GM18517 (cell line): ENCODE measurements around the gene RGS5.

Experiments
- ATAC-seq: cut with Tn5 transposase; IDR thresholded peaks from one replicate; pipeline ENCODE4 v1.9.1; 2021; ENCODE audit warnings: mild to moderate bottlenecking, moderate library complexity; ENCODE audit not compliant: unreplicated experiment

The RGS5 gene

DNA sequence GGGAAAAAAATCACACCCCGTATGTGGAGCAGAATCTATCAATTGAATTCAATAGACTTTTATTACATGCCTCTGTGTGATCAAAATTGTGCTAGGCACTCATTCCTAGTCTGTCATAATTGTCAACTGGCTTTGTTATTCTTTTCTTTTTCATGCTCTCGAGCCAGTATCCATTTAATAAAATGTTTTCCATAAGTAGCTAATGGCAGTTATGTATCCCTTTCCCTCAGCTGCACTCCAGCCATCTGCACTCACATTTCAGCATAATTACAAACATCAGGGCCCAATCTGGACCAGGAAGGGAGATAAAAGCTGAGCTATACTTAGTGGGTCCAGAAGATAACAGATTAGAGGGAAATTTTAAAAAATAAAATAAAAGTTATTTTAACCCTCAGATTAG lies 15.9 kb downstream of the RGS5 start:
- no peak for ATAC-seq

DNA sequence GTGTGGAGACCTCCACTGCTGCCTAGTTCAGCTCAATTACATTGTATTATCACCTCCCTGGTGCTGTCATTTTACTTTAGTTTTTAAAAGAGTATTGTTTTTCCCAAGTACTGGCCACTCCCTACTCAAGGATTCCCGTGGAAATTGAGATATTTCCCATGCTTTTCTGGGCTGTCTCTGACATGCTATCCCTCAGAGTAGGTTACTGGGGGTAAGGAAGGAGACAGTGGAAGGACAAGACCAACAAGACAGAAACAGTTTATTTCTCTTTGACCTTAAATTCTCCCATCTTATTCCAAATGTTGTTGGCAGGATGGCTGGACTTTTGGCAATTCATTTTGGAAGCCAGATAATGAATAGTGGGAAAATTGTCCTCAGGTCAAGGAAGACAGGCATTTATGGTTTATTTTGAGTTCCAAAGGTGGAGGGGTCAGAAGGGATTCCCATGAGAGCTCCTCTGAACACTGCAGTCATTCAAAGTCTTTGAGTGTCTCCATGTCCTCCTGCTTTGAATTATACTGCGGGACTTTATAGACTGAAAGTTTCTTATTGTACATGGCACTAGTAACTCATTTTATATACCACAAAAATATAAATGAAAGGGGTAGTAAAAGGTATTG lies 20.3 kb downstream of the RGS5 start:
- ATAC-seq, result no peak

DNA sequence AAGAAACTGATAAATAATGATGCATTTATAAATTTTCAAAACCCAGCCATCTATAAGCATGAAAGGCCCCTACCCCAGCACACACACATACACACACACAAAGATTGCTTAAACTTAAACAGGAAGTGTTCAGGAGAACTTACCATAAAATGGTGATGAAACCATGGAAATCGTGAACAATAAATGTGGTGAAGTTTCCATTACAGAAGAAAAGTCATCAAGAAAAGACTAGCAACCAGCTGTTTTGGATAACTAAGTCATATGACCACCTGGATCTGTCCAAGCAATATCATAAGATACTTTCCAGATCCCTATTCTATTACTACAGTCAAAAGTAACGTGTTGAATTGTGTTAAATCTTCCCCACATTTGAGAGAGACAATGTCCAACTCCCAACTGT lies 24.1 kb downstream of the RGS5 start:
- no peak for ATAC-seq

DNA sequence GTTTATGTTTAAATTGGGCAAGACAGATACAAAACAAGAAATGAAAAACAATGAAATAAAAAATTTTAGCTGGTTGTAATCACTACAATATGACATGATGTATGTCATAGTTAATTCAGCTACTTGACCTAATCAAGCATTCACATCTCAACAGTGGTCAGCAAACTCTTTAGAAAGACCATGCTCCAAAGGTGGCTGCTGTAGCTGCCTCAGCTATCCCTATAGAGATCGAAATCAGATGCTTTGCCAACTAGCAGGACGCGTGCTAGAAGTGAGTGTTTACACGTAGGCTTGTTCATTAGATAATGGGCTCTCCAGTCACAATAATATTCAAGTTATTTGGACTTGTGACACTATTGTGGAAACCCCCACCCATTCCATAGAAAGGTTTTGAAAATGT lies 25.9 kb downstream of the RGS5 start:
- ATAC-seq, result no peak

DNA sequence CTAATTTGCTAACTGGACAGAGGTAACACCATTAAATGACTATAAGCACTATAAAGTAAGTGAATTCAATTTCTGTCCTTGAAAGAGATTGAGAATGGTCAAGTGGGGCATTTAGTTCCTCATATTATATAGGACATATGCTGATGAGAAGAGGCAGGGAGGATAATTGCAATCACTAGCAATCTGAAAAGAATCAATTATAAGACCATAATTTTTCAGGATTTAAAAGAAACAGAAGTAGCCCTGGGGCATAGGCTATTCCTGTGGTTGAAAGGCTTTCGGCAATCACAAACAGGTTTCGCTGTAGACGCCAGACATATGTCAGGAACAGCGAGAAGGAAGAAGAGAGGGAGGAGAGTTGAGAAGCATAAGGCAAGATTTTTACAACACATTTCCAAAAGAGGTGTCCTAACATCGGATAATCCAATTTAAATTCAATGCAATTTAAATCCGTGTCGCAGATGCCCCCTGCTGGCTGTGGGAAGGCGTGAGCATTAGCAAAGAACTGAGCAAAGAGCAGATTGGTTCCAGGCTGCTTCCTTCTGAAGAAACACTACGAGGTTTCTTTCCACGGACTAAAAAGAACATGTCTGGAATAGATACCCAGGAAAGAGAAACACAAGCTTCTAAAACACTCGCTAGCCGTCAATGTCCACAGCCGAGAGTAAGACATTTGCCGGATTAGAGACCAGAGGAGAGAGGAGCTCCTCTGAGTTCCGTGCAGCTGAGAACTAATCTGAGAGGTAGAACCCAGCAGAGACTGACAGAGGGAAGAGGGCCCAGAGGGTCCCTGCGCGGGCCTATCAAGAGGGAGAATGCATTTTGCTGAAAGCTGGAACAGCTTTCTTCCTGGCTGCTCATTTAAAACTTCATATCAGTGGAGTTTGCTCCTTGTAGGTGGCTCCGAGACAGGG lies 27.9 kb downstream of the RGS5 start:
- ATAC-seq, result peak; percentile 51

DNA sequence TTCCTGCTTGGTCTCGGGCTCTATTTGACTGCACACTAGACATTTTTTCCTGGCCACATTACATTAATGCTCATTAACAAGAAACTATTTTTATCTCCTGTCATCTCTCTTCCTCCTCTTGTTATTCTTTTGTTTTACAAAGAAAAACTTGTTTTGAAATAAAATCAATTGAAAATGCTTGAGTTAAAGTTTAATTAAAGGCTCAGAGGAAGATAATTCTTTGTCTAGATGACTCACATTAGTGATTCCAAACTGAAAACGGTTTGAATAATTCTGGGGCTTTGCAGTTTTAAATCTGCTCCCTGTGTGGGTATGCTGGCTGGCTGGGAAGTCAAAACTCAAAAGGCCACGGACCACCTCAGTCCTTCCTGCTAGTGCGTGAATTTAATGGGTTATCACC lies 29.6 kb downstream of the RGS5 start:
- ATAC-seq, result no peak

DNA sequence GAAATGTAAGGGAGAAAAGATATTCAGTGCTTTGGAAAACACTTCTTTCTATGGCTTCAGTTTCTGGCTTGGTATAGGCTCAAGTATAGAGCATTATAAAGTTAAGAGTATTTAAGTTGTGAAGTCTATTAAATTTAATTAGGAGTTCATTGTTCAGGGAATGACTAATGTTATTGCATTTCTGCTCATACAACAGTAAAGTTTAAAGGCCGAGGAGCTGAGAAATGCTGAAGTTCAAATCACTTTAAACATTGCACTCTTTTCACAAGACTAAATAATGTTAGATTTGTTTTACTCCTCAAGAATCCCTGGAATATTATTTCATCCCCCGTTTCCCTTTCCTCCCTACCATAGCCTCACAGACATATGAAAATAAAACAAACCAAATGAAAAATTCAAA lies 30.1 kb downstream of the RGS5 start:
- no peak for ATAC-seq

DNA sequence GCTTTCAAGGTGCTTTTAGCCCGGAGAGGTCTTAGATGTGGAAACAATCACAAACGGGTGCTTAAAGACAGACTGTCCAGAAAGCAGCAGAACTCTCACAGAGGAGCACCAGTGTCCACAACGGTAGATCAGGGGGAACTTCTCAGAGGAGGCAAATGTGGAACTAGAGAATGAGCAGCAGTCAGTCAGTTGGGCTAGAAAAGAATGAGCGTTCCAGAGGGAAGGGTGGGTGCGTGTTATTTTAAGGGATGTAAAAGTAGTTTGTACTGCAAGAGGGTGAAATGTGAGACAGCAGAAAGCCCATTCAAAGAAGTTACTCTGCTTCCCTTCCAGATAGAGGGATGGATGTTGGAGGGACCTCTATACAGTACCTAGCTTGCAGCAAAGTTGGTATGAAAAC lies 30.9 kb downstream of the RGS5 start:
- no peak for ATAC-seq

DNA sequence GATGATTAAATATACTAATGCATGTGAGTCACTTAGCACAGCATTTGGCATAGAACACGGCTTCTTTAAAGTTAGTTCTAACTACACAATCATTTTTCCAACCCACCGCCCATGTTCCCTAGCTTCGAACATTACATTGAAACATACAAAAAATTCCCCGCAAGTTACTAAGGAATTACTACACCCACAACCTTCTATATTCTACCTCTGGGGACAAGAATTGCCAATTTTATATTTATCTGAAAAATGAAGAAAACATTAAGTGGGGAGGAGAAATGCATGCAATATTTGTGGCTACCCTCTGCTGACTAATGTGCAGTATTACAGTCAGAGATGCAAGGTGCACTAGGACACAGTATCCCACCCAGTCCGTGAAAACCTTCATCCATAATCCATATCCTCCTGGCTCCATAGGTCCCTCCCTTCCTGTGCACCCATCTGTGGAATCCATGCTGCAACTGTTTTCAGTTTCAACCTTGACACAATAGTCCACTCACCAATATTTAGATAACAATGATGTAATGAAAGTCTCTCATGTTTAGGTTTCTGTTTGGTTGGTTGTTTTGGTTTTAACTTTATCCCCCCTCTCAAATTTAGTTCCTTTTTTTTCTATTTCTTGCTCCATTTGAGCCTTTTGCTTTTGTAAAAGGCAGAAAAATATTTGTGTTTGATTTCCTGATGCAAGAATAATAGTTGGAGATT lies 31.6 kb downstream of the RGS5 start:
- no peak for ATAC-seq

DNA sequence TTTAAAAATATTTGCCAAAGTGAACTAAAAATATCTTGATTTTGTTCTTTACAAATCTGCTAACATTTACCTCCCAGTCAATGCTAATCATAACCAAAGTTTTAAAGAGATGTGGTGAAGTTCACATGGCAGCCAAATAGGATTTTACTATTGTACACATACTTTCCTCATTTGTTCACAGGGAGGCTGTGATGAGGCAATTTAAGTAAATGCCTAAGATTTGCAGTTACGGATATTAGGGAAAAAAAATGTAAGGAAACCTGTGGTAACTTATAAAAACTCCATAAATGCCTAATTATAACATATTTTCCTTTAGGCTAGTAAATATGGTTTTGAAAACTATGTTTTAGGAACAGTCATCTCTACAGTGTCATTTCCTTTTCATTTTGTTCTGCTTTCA lies 32.4 kb downstream of the RGS5 start:
- no peak for ATAC-seq

DNA sequence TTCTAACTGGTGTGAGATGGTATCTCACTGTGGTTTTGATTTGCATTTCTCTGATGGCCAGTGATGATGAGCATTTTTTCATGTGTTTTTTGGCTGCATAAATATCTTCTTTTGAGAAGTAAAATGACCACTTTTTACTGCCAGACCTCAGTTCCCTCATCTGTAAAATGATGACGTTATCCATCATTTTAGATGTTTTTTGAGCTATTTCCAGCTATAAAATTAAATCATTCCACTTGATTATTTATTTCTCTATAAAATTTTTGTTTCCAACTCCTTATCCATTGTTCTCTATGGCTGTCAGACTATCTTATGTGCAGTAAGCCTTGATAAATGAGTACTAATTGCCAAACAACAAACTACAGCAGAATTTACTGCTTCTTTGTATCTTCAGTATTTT lies 33.2 kb downstream of the RGS5 start:
- ATAC-seq, result no peak

DNA sequence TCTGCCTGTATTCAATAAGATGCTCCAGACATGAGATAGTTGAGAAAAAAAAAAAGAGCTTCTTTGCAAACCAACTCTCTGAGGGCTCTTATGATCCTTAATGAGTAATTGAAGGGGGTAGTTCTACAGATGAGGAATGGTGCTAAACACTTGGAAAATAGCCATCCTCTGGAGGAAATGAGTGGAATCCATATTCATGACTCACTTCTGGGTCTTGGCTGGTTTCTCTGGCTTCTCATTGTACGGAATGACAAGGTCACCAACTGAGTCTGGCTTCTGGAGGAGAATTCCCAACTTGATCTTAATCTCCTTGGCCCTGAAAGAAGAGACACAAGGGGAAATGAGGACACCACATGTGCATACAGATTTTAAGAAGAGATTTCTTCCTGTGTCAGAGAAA lies 34.7 kb downstream of the RGS5 start:
- ATAC-seq, result no peak

DNA sequence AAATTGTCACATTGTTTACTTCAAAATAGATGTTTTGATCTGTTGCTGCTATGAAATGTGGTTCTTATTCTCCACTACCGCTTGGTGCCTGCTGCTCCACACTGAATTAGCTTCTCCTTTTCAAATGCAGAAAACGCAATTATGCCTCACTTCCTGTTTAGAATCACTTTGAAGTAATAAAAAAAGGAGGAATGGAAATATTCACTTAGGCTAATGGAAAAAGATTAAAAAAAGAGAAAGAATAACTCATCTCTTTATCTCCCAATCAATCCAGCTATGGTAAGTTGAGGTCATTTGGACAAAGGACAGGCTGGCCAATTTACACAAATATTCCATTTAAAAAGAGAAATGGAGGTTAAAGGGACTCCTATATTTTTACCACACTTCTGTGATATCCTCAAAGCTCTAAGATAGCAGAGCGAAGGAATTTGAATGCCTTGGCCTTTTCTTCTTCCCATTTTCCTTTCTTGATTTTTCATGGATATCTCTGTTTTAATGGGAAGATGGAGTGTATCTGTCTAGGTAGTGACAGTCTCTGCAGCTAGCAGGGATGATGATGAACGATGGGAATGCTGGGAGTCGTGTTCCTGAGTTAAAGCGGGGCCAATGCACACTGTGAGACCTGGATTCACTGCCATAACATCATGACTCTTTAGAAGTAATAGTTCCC lies 35.7 kb downstream of the RGS5 start:
- no peak for ATAC-seq

DNA sequence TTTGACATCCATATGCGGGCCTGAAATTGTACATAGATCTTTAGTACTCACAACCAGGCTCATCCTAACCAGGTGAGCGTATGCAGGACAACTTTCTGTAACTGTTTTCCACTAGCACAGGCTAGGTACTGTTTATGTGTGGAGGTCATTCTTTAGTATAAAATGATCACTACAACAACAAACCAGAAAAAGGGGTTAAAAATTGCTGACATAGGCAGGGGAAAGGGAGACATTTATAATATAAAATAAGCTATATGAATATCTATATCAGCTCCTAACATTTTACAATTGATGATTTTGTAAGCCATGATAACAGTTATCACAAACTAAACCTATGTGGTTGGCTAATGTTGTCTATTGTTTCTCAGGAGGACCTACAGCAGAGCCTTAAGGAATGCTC lies 37.6 kb downstream of the RGS5 start:
- ATAC-seq, result no peak

DNA sequence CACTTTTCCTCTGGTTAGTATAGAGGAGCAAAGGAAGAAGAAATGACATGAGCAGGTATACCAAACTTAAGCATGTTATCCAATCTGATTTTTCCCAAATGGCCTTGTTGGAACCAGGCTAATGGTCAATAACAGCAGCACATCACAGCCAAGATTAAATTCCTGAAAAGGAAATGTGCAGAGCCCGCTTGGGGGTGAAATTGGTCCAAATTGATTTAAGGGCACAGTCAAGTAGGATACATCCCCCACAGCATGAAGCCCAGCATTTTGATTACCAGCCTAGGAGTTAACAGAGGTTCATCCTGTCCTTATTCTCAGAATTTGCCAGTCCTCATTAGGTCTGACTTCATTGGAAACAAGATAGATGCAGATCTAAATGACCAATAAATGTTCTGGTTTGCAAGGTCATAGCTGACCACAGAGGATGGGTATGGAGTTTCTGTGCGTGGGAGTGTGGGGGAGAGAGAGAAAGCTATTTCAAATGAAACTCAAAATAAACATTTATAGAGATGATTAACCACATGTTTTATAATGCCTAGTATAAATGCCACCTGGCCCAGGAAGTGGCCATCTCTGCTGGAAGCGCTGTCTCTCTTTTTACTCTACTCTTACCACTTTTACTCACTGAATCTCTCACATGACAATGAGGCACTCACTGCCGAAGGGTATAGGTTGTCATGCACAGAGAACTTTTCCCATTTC lies 38.7 kb downstream of the RGS5 start:
- ATAC-seq, result no peak

DNA sequence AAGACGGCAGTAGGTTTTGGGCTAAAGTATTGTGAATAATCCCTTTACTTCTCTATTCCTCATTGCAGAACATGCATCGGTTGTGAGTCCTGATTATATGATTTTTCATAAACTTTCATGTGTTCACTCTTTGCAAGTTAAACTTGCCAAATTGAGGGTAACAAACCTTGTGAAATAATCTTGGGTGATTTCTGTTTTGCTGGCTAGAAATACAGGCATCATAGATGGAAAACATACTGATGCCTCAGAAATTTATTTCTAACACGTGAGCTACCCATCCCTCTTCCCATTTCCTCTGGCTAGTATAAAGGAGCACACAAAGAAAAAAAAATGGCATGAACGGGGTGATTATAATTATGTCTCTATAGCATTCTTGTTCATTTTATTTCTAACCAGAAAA lies 39.6 kb downstream of the RGS5 start:
- ATAC-seq, result no peak

DNA sequence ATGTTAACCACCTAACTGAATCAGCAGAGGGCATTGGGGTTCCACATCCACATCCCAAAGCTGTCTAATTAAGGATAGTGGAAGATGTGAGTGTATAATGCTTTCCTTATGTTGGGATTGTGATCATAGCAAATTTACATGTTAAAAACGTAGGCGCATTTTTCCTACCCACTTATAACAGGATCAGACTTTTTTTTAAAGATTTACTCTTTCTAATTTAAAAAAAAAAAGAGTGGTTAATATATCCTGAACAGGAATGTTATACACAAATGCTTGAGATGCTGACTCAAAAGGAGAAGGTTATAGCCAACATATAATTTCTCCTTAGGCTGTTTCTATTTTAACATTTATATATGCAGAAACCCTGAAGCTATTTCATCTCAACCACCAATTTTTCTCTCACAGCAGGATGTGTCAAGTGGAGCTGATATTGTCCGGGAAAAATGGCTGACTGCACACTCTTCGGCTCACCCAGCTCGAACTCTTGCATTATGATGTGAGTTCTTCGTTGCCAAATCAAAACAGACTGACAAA lies 40.3 kb downstream of the RGS5 start:
- no peak for ATAC-seq

DNA sequence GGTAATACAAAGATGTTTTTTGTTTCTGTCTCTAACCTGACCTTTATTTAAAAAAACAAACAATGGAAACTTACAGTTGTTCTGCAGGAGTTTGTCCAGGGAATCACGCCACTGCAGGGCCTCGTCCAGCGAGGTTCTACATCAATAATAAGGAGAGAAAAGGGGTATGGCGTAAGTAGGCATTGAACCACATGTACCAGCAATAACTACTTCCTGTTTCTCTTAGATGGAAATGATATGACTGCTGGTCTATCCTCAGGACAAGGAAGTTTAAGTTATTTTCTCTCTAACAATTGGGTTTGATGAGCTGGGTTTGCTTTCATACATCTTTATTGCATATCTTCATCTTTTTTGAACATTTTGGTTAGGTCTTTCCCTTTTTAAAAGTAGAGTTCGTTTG lies 40.9 kb downstream of the RGS5 start:
- no peak for ATAC-seq

DNA sequence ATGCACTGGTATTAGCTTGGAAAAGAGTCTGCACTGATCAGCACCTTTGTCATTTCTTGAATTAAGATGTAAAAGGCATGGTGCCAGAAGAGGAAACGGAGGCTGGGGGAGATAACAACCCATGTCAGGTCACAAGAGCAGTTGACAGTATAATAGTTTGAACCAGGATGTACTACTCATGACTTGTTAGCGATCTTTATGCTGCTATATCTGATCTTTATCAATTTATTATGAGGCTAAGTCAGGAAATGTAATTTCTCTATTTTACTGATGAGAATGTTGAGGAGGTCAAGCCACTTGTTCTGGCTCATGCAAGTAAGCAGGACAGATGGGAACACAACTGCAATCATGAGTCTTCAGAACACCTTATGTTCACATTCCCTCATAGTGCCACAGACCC lies 41.4 kb downstream of the RGS5 start:
- no peak for ATAC-seq

DNA sequence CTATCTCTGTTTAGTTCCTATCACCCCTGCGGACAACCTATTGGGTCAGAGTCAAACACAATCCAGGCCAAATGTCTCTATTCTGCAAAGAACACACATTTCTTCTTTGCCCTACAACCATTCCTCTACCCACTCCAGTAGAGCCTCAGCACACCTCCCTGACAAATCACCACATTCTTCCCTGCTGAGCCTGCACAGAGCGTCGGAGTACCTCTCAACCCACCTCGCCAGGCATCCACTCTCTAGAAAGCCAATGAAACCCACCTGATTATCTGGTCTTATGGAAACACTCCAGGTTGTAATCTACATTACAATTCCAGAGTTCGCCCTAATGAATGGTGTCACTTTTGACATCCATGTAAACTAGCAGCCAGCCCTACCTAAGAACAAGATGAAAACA lies 47.1 kb downstream of the RGS5 start:
- no peak for ATAC-seq

DNA sequence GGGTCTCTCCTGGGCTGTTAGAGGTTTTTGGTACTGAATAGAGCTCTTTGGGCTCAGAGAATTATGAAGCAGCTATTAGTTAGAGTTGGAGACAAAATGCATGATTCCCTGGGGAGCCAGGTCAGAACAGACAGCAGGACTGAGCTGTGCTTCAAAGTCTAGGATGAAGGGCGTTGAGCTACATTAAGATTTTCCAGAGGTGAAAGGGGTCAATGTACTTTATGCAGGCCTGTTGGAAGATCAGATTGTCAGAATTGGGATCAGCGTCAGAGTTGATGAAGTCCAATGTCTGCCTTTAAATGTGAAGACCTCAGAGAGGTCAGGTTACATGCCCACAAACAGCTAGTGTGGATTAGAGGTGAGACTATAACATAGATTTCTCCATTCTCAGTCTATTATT lies 53.8 kb downstream of the RGS5 start:
- no peak for ATAC-seq
